ENCODE data around the gene SETD6. TPM values are rescaled to one million over a fixed set of nuclear protein-coding genes. Genes with fewer than 3 reads are reported as not detected.
"Not testable (repeated sequence)": the region's sequence is repeated elsewhere in the genome, so short reads cannot be mapped to it uniquely, and the experiment has no call there.

Gene SETD6
- total RNA-seq, 4 donors from 2014 or later = 22.1 to 44.8 (median 23.3) TPM

- Histone ChIP-seq H3K27ac (no peak overlapping the region), H3K36me3 (no peaks in the 10 kb centered on the region), H3K9me3 (no peaks in the 10 kb centered on the region), H3K4me1 (peaks cover 0 to 6% (median 4%) of the 10 kb centered on the region in 4 donors), H3K4me3 (no peak overlapping the region), H3K27me3 (no peaks in the 10 kb centered on the region)
- in situ Hi-C loops (cut with MboI; ENCODE audit: low pct_ligation_motif_present in 1 of 4, low pct_unique_long_range_greater_than_20kb in 1 of 4, low sequenced_read_pairs in 3 of 4) (loop anchor here in 1 of 4 donors (25.0 kb wide), 1 partner anchor 478 kb away; the partner anchor contains the start of genes USB1 and ZNF319), intact Hi-C loops (cut with DNase I; ENCODE audit: low total_unique reads) (no loop called here)
- 97% methylated on average over 4 of the region's 4 CpGs; no CpG with 5 or more reads in 1 of the 2 donors for WGBS, 2 donors (ENCODE audit: low coverage in 1 of 2)
- TF ChIP-seq POLR2A (IDR thresholded peaks at IDR 0.05) = no peak
- no peak for TF ChIP-seq CTCF (IDR thresholded peaks at IDR 0.05)
- no peak for TF ChIP-seq POLR2AphosphoS5 (IDR thresholded peaks at IDR 0.05)
- TF ChIP-seq EP300 (IDR thresholded peaks at IDR 0.05; ENCODE audit: low read depth) = no peak
- DNase-seq = no peak
These were observed 25.3 kb upstream of the SETD6 start for GRCh38 chr16:58490065-58490464.

GRCh38 chr16:58490539-58490938, 24.8 kb upstream of the SETD6 start:
- intact Hi-C loops (cut with DNase I; ENCODE audit: low total_unique reads); H3K27ac ChIP-seq; H3K9me3 ChIP-seq; H3K4me1 ChIP-seq; H3K4me3 ChIP-seq; H3K27me3 ChIP-seq; DNase-seq; H3K36me3 ChIP-seq: not testable (repeated sequence)
- WGBS, 2 donors (ENCODE audit: low coverage in 1 of 2) = 92% methylated on average over 8 of the region's 8 CpGs; no CpG with 5 or more reads in 1 of the 2 donors
- in situ Hi-C loops (cut with MboI; ENCODE audit: low pct_ligation_motif_present in 1 of 4, low pct_unique_long_range_greater_than_20kb in 1 of 4, low sequenced_read_pairs in 3 of 4) = loop anchor here in 1 of 4 donors (25.0 kb wide), 1 partner anchor 478 kb away; the partner anchor contains the start of genes USB1 and ZNF319

- 65% methylated on average over 4 of the region's 4 CpGs; no CpG with 5 or more reads in 1 of the 2 donors for WGBS, 2 donors (ENCODE audit: low coverage in 1 of 2)
- H3K27me3 ChIP-seq = no peaks in the 10 kb centered on the region
- no peaks in the 10 kb centered on the region for H3K9me3 ChIP-seq
- intact Hi-C loops (cut with DNase I; ENCODE audit: low total_unique reads) (no loop called here), in situ Hi-C loops (cut with MboI; ENCODE audit: low pct_ligation_motif_present in 1 of 4, low pct_unique_long_range_greater_than_20kb in 1 of 4, low sequenced_read_pairs in 3 of 4) (loop anchor here in 1 of 4 donors (25.0 kb wide), 1 partner anchor 480 kb away; the partner anchor contains the start of genes USB1 and ZNF319)
- peaks cover 2 to 10% (median 5%) of the 10 kb centered on the region in 4 donors for H3K4me1 ChIP-seq
- H3K36me3 ChIP-seq = no peaks in the 10 kb centered on the region
- no peak overlapping the region for H3K27ac ChIP-seq
- TF ChIP-seq POLR2A (IDR thresholded peaks at IDR 0.05) (no peak), CTCF (IDR thresholded peaks at IDR 0.05) (no peak), POLR2AphosphoS5 (IDR thresholded peaks at IDR 0.05) (no peak), EP300 (IDR thresholded peaks at IDR 0.05; ENCODE audit: low read depth) (no peak)
- H3K4me3 ChIP-seq = no peak overlapping the region
- DNase-seq = no peak
These were observed 23.3 kb upstream of the SETD6 start for GRCh38 chr16:58492066-58492465.

GRCh38 chr16:58492735-58493134, 22.6 kb upstream of the SETD6 start:
- Histone ChIP-seq H3K4me1 (peaks cover 0 to 6% (median 3%) of the 10 kb centered on the region in 4 donors), H3K9me3 (no peaks in the 10 kb centered on the region), H3K36me3 (no peaks in the 10 kb centered on the region), H3K27ac (no peak overlapping the region), H3K4me3 (no peak overlapping the region), H3K27me3 (no peaks in the 10 kb centered on the region)
- WGBS, 2 donors (ENCODE audit: low coverage in 1 of 2) = 30 to 44% methylated on average over 4 to 5 of the region's 5 CpGs
- in situ Hi-C loops (cut with MboI; ENCODE audit: low pct_ligation_motif_present in 1 of 4, low pct_unique_long_range_greater_than_20kb in 1 of 4, low sequenced_read_pairs in 3 of 4) (loop anchor here in 1 of 4 donors (25.0 kb wide), 1 partner anchor 480 kb away; the partner anchor contains the start of genes USB1 and ZNF319), intact Hi-C loops (cut with DNase I; ENCODE audit: low total_unique reads) (no loop called here)
- no peak for TF ChIP-seq POLR2AphosphoS5 (IDR thresholded peaks at IDR 0.05)
- no peak for TF ChIP-seq CTCF (IDR thresholded peaks at IDR 0.05)
- TF ChIP-seq EP300 (IDR thresholded peaks at IDR 0.05; ENCODE audit: low read depth) = no peak
- no peak for TF ChIP-seq POLR2A (IDR thresholded peaks at IDR 0.05)
- no peak for DNase-seq

Data from transverse colon (tissue), 4 donors.